Measurements from ENCODE around the gene FAT1.

The FAT1 gene

GRCh38 chr4:186724058-186724863, 605 bp upstream of the FAT1 start:
- no peak for DNase-seq (ENCODE audit: low read depth in 2 of 2)

- DNase-seq (ENCODE audit: low read depth in 2 of 2), result no peak
Observed at GRCh38 chr4:186722796-186723291, 812 bp downstream of the FAT1 start.

DNA sequence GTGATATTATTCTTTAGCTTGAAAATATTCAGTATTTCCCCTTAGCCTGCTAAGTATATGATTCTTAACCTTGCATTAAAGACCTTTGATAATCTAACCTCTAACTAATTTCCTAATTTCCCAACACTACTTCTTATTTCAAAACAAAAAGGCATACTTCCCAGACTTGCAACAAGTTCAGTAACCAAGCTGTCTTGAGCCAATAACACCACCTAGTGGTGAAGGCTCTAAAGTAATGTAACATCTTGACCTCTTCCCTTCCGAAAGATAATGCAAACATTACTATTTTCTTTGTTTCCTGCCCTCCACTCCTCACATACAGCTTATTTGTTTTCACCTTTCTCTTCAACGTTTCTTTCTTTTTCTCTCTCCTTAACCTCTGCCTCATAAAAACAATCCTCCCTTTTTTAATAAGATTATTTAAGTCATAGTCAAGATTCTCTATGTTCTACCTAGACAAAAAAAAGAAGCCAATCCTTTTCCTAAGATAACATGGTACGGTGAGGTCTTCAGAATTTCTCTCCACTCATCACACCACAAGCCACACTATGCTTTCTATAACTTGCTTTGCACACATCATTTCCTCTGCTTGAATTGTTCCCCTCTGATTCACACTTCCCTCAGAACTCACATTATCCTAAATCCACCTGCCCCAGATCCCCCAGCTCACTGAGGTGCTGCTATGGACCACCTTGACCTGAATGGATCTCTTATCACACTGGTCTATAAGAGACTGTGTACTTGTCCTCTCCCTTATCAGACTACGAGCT, 3.5 kb downstream of the FAT1 start:
- DNase-seq (ENCODE audit: low read depth in 2 of 2), result no peak

DNA sequence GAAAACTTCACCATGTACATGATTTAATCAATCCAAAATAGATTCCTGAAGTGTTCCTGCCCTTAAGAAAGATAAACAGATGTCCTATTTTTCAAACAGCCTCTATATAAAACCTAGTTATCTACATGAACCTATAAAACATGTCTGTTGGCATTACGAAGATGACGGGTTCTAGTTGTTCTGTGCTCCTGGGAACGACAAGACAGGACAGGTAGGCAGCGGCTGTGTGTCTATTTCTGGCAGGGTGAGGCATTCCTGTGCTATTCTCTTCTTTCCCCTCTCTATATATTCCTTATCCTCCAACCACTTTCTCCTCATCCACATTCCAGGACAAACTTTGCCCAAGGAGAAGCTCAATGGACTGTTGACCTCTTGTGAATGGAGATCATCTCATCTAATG, 6.1 kb downstream of the FAT1 start:
- DNase-seq (ENCODE audit: low read depth in 2 of 2), result no peak

DNA sequence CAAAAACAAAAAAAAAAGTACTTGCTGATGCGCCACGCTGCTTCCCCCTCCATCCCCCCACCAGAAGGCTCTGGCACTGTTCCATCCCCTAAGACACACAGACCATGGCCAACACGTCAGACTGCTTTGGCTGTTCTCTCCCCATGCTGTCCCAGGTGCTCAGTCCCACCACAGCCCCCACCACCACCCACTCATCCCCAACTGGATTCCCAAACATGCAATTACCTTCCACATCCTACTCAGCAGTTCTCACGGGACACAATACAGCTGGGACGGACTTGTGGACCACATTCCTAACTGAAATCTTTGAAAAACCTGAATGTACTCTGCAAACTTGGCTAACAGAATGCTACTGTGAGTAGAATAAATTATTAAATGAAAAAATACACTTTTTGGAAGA, 8.6 kb downstream of the FAT1 start:
- no peak for DNase-seq (ENCODE audit: low read depth in 2 of 2)

DNA sequence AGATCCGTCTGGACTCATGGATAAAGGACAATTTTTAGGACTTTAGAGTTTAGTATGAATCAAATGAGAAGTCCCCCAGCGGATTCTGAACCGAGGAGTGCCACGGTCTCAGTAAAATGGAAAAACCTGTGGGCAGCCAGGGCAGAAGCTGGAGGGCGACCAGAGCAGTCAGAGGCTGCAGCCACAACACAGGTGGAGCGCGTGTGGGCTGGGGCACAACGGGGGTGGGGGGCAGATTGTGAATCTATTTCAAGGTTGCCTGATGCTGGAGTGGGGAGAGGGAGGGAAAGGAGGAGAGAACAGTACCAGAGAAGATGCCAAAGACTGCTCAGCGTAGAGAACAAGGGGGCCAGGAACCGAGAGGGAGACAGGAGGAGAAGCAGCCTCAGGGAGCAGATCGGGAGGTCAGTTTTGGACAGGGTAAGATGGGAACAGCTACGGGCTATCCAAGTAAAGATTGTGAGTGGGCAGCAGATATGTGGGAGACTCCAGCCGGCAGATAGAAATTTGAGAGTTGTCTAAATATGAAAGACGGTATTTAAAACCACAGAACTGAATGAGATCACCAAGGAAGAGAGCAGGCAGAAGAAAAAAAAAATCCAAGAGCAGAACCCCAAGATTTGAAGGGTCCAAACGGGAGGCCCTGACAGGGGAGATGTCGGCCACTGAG, 9.5 kb downstream of the FAT1 start:
- no peak for DNase-seq (ENCODE audit: low read depth in 2 of 2)

GRCh38 chr4:186712690-186713089, 11.0 kb downstream of the FAT1 start:
- no peak for DNase-seq (ENCODE audit: low read depth in 2 of 2)

- no peak for DNase-seq (ENCODE audit: low read depth in 2 of 2)
Observed at GRCh38 chr4:186710521-186711119, 13.0 kb downstream of the FAT1 start.

- no peak for DNase-seq (ENCODE audit: low read depth in 2 of 2)
Observed at GRCh38 chr4:186709517-186709916, 14.1 kb downstream of the FAT1 start.

- DNase-seq (ENCODE audit: low read depth in 2 of 2), result no peak
Observed at GRCh38 chr4:186708554-186708953, 15.1 kb downstream of the FAT1 start.

DNA sequence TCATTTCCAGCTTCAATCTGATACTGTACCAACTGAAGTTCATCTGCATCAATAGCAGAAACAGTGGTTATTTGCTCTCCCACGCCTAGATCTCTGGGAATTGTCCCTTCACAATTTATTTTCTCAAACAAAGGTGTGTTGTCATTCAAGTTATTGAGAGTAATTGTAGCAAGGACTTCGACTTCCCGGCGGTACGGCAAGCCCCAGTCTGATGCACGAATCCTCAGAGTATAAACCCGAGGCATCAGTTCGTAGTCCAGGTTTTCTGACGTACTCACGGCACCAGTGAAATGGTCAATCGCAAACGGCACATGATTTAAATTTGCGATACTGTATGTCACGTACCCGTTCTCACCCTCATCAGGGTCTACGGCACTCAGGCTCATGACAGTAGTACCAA, 15.7 kb downstream of the FAT1 start:
- no peak for DNase-seq (ENCODE audit: low read depth in 2 of 2)

DNA sequence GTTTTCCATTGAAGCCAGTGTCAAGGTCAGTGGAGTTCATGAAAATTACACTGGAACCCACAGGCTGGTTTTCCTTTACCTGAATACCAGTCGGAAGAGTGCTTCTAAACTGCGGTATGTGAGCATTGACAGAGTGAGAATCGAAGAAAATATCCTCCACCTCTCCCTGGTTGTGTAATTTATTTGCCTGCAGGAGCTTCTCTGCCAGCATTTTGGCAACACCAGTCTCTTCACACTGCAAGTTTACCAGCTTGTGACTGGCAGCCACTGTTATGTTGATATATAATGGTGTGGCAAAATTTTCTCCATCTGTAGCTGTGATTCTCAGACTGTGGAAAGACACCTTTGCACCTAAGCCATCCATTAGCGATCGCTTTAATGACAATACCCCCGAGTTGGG, 16.1 kb downstream of the FAT1 start:
- DNase-seq (ENCODE audit: low read depth in 2 of 2), result no peak

- no peak for DNase-seq (ENCODE audit: low read depth in 2 of 2)
Observed at GRCh38 chr4:186704057-186704456, 19.6 kb downstream of the FAT1 start.

GRCh38 chr4:186703510-186703909, 20.1 kb downstream of the FAT1 start:
- DNase-seq (ENCODE audit: low read depth in 2 of 2), result no peak

DNA sequence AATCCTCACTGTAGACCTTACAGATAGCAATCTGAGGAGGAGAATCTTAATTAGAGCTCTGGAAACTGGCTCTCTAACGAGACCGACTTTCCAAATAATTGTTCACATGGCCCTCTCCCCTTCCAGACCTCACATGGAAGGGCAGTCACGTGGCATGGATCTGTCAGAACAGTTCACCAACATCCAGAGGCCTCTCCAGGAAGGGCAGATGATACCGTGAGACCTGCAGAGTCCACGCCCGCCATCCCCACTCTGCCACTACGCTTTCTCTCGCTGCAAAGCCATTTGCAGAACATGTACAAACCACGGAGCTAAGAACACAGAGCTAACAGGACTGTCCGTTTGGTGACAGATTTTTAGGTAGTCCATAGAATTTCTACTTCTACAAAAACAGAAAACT, 20.7 kb downstream of the FAT1 start:
- DNase-seq (ENCODE audit: low read depth in 2 of 2), result no peak

- DNase-seq (ENCODE audit: low read depth in 2 of 2), result no peak
Observed at GRCh38 chr4:186702297-186702696, 21.4 kb downstream of the FAT1 start.

DNA sequence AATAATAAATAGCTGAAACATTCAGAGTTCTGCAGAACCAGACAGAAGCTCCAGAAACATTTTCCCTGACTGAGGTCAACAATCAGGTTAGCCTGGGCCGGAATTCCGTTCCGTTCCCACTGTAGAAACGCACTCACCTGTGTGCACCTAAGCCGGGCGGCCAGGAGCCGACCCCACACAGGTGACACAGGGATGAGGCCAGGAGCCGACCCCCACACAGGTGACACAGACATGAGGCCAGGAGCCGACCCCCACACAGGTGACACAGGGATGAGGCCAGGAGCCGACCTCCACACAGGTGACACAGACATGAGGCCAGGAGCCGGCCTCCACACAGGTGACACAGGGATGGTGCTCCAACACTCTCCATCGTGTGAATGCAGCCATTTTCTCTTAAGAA, 21.9 kb downstream of the FAT1 start:
- DNase-seq (ENCODE audit: low read depth in 2 of 2), result no peak

GRCh38 chr4:186701273-186701672, 22.4 kb downstream of the FAT1 start:
- no peak for DNase-seq (ENCODE audit: low read depth in 2 of 2)

DNA sequence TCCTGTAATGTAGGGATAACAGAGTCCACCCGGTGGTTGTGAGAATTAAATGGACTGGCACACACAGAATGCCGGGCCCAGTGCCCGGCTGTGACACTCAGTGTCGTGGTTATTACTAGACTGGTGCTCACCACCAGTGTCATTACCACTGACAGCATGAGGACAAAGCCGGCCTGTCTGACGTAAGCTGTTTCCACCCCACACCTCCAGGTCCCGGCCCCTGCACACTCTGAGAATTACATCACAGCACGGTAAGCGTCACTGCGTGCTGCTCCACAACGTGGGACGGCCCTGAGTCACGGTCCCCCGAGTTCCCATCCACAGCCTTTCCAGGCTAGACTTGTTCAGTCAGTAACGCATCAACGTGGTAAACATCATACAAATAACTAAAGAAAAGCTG, 22.9 kb downstream of the FAT1 start:
- no peak for DNase-seq (ENCODE audit: low read depth in 2 of 2)

GRCh38 chr4:186699881-186700397, 23.7 kb downstream of the FAT1 start:
- no peak for DNase-seq (ENCODE audit: low read depth in 2 of 2)

DNA sequence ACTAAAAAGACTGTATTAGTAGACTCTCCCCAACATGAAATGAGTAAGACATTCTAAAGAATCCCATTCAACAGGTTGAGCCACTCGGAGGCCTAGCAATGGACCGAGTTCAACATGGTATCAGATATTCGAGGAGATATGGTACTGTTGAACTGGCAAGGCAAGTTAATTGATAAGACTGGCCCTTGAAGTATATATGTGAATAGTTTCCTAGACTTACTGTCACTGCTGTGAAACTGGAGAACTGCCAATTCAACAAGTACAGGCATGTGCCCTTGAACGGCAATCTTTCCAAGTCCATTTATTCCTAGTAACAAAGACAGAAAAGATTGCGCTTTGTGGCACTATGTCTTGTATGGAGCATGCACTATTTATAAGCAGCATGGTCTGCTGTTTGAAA, 24.4 kb downstream of the FAT1 start:
- DNase-seq (ENCODE audit: low read depth in 2 of 2), result no peak

- no peak for DNase-seq (ENCODE audit: low read depth in 2 of 2)
Observed at GRCh38 chr4:186698525-186698924, 25.1 kb downstream of the FAT1 start.
